Gastroesophageal sphincter (tissue), 4 donors: Measurements from ENCODE around the gene TSPAN4. TPM values are rescaled to one million over a fixed set of nuclear protein-coding genes. Genes with fewer than 3 reads are reported as not detected.

ENCODE experiments used
- ATAC-seq: fragments of 150-250 bp; one replicate; pipeline ENCODE4 v1.9.1; 2016; ENCODE audit warnings: mild to moderate bottlenecking, moderate library complexity
- H3K27ac ChIP-seq, 4 donors: fragments of 200-600 bp; sonication (generic) in 3 of 4; 1 replicate in 3 of 4; 2 replicates in 1 of 4; pipeline ENCODE4 v1.5.1; 2016 to 2019
- H3K27me3 ChIP-seq: fragments of 200-600 bp; sonication (generic); one replicate; pipeline ENCODE4 v1.5.1; 2019
- H3K36me3 ChIP-seq, 2 donors: fragments of 200-600 bp; sonication (generic); one replicate each; pipeline ENCODE4 v1.5.1; 2019; ENCODE audit warnings: control low read depth in 1 of 2
- H3K4me1 ChIP-seq, 3 donors: fragments of 200-600 bp; sonication (generic); 1 replicate in 2 of 3; 2 replicates in 1 of 3; pipeline ENCODE4 v1.5.1; 2016 to 2019; ENCODE audit warnings: control low read depth in 2 of 3
- H3K4me3 ChIP-seq, 2 donors: fragments of 200-600 bp; sonication (generic); one replicate each; pipeline ENCODE4 v1.5.1; 2019; ENCODE audit warnings: mild to moderate bottlenecking in 1 of 2, moderate library complexity in 1 of 2
- H3K9me3 ChIP-seq, 3 donors: fragments of 200-600 bp; sonication (generic); one replicate each; pipeline ENCODE4 v1.5.1; 2017 to 2019; ENCODE audit warnings: control low read depth in 2 of 3
- EP300 ChIP-seq: sonication (generic); formaldehyde crosslinking; IDR thresholded peaks from one replicate; pipeline ENCODE4 v1.6.1; 2017; ENCODE audit warnings: antibody characterized with exemption, mild to moderate bottlenecking
- POLR2A ChIP-seq, 2 donors: fragments of 450-650 bp; IDR thresholded peaks; one replicate each; pipeline ENCODE4 v1.6.1; 2017; ENCODE audit warnings: antibody characterized with exemption in 2 of 2, mild to moderate bottlenecking in 2 of 2, moderate library complexity in 1 of 2
- POLR2AphosphoS5 ChIP-seq: sonication (generic); formaldehyde crosslinking; IDR thresholded peaks from one replicate; pipeline ENCODE4 v1.6.1; 2017; ENCODE audit warnings: antibody characterized with exemption
- WGBS, 2 donors: methylation state at CpG; one replicate each; pipeline ENCODE4 v1.1.5; 2018; ENCODE audit warnings: low coverage in 1 of 2; 5-methylcytosine and 5-hydroxymethylcytosine counted together
- total RNA-seq, 4 donors: library from RNA; depleted of rRNA; stranded (reverse); fragments of >200 nt; gene quantifications; one replicate each; pipeline ENCODE4 v1.1.0, GENCODE V29; 2016
- TF ChIP-seq, protein P1 (sequence below), 4 experiments: fragments of 200-600 bp in 2 of 4; fragments of 450-650 bp in 2 of 4; sonication (generic) in 1 of 4; IDR thresholded peaks; one replicate each; pipeline ENCODE4 v1.5.1; 2017 to 2019; ENCODE audit warnings: antibody characterized with exemption in 4 of 4, mild to moderate bottlenecking in 2 of 4, moderate library complexity in 2 of 4

Gene TSPAN4
- total RNA-seq, 4 donors from 2014 or later = 66.5 to 115 (median 112) TPM

DNA sequence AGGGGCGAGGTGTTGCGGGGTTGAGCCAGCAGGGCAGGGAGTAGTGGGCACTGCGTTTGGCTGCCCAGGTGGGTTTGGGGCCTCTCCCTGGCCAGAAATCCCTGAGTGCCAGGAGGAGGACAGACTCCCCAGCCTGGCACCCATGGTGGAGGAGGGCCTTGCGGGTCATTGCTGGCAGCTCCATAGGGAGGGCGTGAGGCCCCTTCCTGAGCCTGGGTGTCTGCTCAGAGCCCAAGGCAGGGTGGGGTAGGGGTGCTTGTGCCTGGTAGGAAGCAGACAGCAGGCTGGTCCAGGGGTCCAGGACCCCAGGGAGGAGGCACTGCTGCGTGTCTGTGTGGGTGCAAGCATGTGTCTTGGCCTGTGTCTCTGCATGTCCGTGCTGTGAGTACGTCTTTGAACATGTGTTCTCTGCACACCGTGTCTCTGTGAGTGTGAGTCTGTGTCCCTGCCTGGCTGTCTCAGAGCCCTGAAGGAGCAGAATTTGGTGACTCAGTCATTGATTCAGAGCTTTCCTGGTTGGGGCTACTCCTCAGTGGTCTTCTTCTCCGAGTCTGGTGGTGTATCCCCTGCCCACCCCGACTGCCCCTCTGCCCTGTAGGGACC lies 3.9 kb downstream of the TSPAN4 start:
- no peaks in the 10 kb centered on the region for H3K9me3 ChIP-seq
- peaks cover 0 to 87% (median 42%) of the 10 kb centered on the region in 3 donors for H3K4me1 ChIP-seq
- peak overlapping the region in 3 of 4 donors; percentile 39 to 94 (median 92) for H3K27ac ChIP-seq
- no CpG with 5 or more reads among the region's 11 CpGs for whole genome bisulfite sequencing, 2 donors
- peaks cover 0 to 23% of the 10 kb centered on the region in 2 donors for H3K36me3 ChIP-seq
- H3K4me3 ChIP-seq = no peak overlapping the region
- no peak for ATAC-seq
- peaks cover 16% of the 10 kb centered on the region for H3K27me3 ChIP-seq
- TF ChIP-seq POLR2AphosphoS5 = no peak
- no peak for TF ChIP-seq EP300
- no peak for TF ChIP-seq POLR2A (IDR thresholded peaks at IDR 0.05)
- TF ChIP-seq, protein P1, sequence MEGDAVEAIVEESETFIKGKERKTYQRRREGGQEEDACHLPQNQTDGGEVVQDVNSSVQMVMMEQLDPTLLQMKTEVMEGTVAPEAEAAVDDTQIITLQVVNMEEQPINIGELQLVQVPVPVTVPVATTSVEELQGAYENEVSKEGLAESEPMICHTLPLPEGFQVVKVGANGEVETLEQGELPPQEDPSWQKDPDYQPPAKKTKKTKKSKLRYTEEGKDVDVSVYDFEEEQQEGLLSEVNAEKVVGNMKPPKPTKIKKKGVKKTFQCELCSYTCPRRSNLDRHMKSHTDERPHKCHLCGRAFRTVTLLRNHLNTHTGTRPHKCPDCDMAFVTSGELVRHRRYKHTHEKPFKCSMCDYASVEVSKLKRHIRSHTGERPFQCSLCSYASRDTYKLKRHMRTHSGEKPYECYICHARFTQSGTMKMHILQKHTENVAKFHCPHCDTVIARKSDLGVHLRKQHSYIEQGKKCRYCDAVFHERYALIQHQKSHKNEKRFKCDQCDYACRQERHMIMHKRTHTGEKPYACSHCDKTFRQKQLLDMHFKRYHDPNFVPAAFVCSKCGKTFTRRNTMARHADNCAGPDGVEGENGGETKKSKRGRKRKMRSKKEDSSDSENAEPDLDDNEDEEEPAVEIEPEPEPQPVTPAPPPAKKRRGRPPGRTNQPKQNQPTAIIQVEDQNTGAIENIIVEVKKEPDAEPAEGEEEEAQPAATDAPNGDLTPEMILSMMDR (IDR thresholded peaks at IDR 0.05) = no peak

DNA sequence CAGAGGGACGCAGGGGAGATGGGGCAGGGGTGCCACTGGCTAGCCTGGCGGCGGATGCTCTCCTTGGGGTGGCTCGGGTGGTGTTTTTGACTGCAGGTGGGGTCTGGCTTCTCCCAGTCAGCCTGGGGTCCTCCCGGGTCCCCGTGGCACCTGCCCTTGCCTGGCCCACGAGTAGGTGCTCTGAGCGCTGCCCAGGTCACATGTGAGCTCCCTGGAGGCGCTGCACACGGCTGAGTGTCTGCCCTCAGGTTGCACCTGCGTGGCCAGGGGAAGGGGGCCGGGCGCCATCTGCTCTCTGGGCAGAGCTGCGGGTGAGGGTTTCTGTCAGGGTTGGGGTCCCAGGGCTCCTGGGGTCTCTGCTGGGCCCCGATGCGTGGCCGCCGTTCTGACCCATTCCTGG lies 5.2 kb downstream of the TSPAN4 start:
- Histone ChIP-seq H3K36me3 (peaks cover 0 to 34% of the 10 kb centered on the region in 2 donors), H3K27ac (peak overlapping the region in 1 of 4 donors; percentile 61), H3K4me3 (no peak overlapping the region), H3K9me3 (no peaks in the 10 kb centered on the region), H3K27me3 (peaks cover 16% of the 10 kb centered on the region), H3K4me1 (peaks cover 0 to 98% (median 43%) of the 10 kb centered on the region in 3 donors)
- WGBS, 2 donors = no CpG with 5 or more reads among the region's 18 CpGs
- no peak for TF ChIP-seq POLR2AphosphoS5
- TF ChIP-seq EP300 = no peak
- no peak for TF ChIP-seq POLR2A (IDR thresholded peaks at IDR 0.05)
- TF ChIP-seq, protein P1 (IDR thresholded peaks at IDR 0.05) = no peak
- no peak for ATAC-seq

DNA sequence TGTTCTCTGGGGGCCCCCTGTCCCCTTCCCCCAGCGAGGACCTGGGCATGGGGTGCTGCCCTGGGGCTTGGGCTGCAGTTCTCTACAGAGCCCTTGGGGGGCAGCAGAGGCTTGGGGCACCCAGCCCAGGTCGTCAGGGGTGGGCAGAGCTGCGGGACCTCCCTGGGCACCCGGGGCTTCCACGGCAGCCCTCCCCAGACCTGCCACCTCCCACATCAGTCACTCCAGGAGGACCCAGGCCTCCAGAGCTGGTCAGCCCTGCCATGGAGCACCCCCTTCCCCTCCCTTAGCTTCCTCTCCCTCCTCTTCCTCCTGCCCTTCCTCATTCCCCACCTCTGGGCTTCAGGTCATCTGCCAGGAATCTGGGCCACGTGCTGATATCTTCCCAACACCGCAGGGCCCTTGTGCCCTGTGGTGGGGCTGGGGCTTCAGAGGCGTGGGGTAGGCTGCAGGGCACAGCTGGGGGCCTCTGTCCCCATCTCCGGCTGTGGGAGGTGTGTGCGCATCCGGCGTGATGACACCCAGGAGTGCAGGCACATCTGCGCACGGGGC lies 5.8 kb downstream of the TSPAN4 start:
- TF ChIP-seq, protein P1 (IDR thresholded peaks at IDR 0.05) = peak in 3 of 4 experiments; percentile 83 to 96 (median 84)
- no peak for TF ChIP-seq EP300
- Histone ChIP-seq H3K36me3 (peaks cover 0 to 35% of the 10 kb centered on the region in 2 donors), H3K4me3 (peak overlapping the region in 1 of 2 donors; percentile 52), H3K4me1 (peaks cover 0 to 99% (median 45%) of the 10 kb centered on the region in 3 donors), H3K27ac (peak overlapping the region in 1 of 4 donors; percentile 61), H3K9me3 (no peaks in the 10 kb centered on the region), H3K27me3 (peaks cover 16% of the 10 kb centered on the region)
- no peak for ATAC-seq
- no CpG with 5 or more reads among the region's 14 CpGs for WGBS, 2 donors

DNA sequence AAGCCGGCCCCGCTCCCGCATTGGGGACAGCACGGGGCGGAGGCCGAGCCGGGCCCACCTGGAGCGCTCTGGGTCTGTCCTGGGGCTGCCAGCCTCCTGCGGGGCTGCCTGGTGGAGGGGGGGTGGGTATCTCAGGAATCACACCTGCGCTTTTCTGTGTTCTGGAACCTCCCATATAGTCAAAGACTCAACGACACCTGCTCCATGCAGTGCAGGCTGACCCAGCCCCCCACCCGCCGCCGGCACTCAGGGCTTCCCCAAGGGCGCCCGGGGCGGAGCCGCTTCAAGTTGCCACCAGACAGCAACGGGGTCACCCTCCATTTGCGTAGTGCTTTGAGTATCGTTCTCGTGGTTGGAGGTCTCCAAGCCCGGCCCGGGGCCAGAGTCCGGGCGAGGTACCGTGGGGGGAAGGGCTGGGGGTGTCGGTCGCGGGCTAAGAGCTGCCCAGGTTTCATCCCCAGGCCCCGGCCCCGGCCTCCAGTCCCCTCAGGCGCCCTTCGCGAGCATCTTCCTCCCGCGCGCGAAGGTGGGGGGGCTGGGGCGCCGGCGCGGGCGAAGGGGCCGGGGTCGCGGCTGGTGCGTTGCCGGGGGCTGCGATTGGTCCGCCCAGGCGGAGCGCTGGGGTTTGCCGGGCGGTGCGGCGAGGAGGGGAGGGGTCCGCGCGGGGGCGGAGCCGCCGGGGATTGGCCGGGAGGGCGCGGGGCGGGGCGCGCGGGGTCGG lies 6.6 kb downstream of the TSPAN4 start:
- WGBS, 2 donors = 7% methylated on average over 3 of the region's 71 CpGs; no CpG with 5 or more reads in 1 of the 2 donors
- peak overlapping the region in 1 of 4 donors; percentile 61 for H3K27ac ChIP-seq
- H3K4me3 ChIP-seq = peak overlapping the region; percentile 17 to 52
- no peaks in the 10 kb centered on the region for H3K9me3 ChIP-seq
- TF ChIP-seq, protein P1 (IDR thresholded peaks at IDR 0.05) = no peak
- TF ChIP-seq POLR2AphosphoS5 = no peak
- H3K27me3 ChIP-seq = peaks cover 16% of the 10 kb centered on the region
- no peak for ATAC-seq
- peaks cover 0 to 41% of the 10 kb centered on the region in 2 donors for H3K36me3 ChIP-seq
- peaks cover 0 to 99% (median 45%) of the 10 kb centered on the region in 3 donors for H3K4me1 ChIP-seq
